GM19238 (cell line): Measurements from ENCODE around the gene CALML5.

Experiments used
- DNase-seq: peaks from one replicate; pipeline ENCODE4 v3.0.0; 2011; ENCODE audit warnings: low spot score; ENCODE audit not compliant: insufficient read length

The CALML5 gene

GRCh38 chr10:5533098-5533731 lies 33.8 kb upstream of the CALML5 start:
- DNase-seq: no peak

GRCh38 chr10:5532618-5533097 lies 33.3 kb upstream of the CALML5 start:
- no peak for DNase-seq

GRCh38 chr10:5532307-5532605 lies 32.9 kb upstream of the CALML5 start:
- DNase-seq: no peak

GRCh38 chr10:5531558-5532306 lies 32.4 kb upstream of the CALML5 start:
- no peak for DNase-seq

GRCh38 chr10:5530846-5531557 lies 31.6 kb upstream of the CALML5 start:
- DNase-seq: no peak

- no peak for DNase-seq
These were observed 31.0 kb upstream of the CALML5 start for GRCh38 chr10:5530412-5530806.

GRCh38 chr10:5529702-5530411 lies 30.5 kb upstream of the CALML5 start:
- no peak for DNase-seq

GRCh38 chr10:5528989-5529701 lies 29.8 kb upstream of the CALML5 start:
- no peak for DNase-seq

GRCh38 chr10:5527332-5528200 lies 28.2 kb upstream of the CALML5 start:
- no peak for DNase-seq

- DNase-seq: no peak
These were observed 27.4 kb upstream of the CALML5 start for GRCh38 chr10:5526691-5527331.

- DNase-seq: no peak
These were observed 26.4 kb upstream of the CALML5 start for GRCh38 chr10:5525561-5526341.

- no peak for DNase-seq
These were observed 25.5 kb upstream of the CALML5 start, which contains the start of gene CALML3 for GRCh38 chr10:5524641-5525560. TSS of gene CALML3 (plus strand) at chr10:5524961. CDS start at chr10:5525086, 125 bp downstream.

GRCh38 chr10:5523796-5524574 lies 24.6 kb upstream of the CALML5 start:
- DNase-seq: no peak

GRCh38 chr10:5522913-5523560 lies 23.7 kb upstream of the CALML5 start:
- DNase-seq: no peak

GRCh38 chr10:5519054-5519453 lies 19.7 kb upstream of the CALML5 start:
- no peak for DNase-seq

GRCh38 chr10:5518143-5518542 lies 18.8 kb upstream of the CALML5 start:
- no peak for DNase-seq
